Hepatocyte (in vitro differentiated cells): Measurements from ENCODE around the gene TELO2. TPM values are rescaled to one million over a fixed set of nuclear protein-coding genes. Genes with fewer than 3 reads are reported as not detected.
A peak's percentile ranks its signal among the peaks of the same experiment; 100 is the strongest.
"Not testable (repeated sequence)": the region's sequence is repeated elsewhere in the genome, so short reads cannot be mapped to it uniquely, and the experiment has no call there.

Source experiments
- DNase-seq: peaks from one replicate; pipeline ENCODE4 v3.0.0-alpha.2; 2016; ENCODE audit warnings: low spot score
- H2AFZ ChIP-seq: fragments of 200-600 bp; sonication (generic); 2 replicates; pipeline ENCODE4 v1.6.0; 2016; ENCODE audit warnings: antibody characterized with exemption, mild to moderate bottlenecking
- H3K27ac ChIP-seq: fragments of 200-600 bp; sonication (generic); 2 replicates; pipeline ENCODE4 v1.5.1; 2016; ENCODE audit warnings: mild to moderate bottlenecking
- H3K27me3 ChIP-seq: fragments of 200-600 bp; sonication (generic); 2 replicates; pipeline ENCODE4 v1.6.1; 2016
- H3K36me3 ChIP-seq: fragments of 200-600 bp; sonication (generic); replicated peaks from 2 replicates; pipeline ENCODE4 v1.5.1; 2016; ENCODE audit warnings: low read depth; ENCODE audit not compliant: insufficient read depth
- H3K4me1 ChIP-seq: fragments of 200-600 bp; sonication (generic); 2 replicates; pipeline ENCODE4 v1.5.1; 2016; ENCODE audit warnings: mild to moderate bottlenecking, moderate library complexity; ENCODE audit not compliant: insufficient read depth
- H3K4me2 ChIP-seq: fragments of 200-600 bp; sonication (generic); 2 replicates; pipeline ENCODE4 v1.6.0; 2016
- H3K4me3 ChIP-seq: fragments of 200-600 bp; sonication (generic); 2 replicates; pipeline ENCODE4 v1.5.1; 2016; ENCODE audit warnings: mild to moderate bottlenecking
- H3K79me2 ChIP-seq: fragments of 200-600 bp; sonication (generic); 2 replicates; pipeline ENCODE4 v1.6.0; 2017; ENCODE audit warnings: mild to moderate bottlenecking
- H3K9me2 ChIP-seq: fragments of 200-600 bp; sonication (generic); replicated peaks from 2 replicates; pipeline ENCODE4 v1.6.0; 2017; ENCODE audit warnings: mild to moderate bottlenecking; ENCODE audit not compliant: insufficient read depth
- H3K9me3 ChIP-seq: fragments of 200-600 bp; sonication (generic); 2 replicates; pipeline ENCODE4 v1.5.1; 2016; ENCODE audit warnings: low read depth, mild to moderate bottlenecking
- H4K20me1 ChIP-seq: fragments of 200-600 bp; sonication (generic); 2 replicates; pipeline ENCODE4 v1.6.0; 2016; ENCODE audit warnings: mild to moderate bottlenecking; ENCODE audit not compliant: insufficient read depth, poor library complexity, severe bottlenecking
- EZH2 ChIP-seq: fragments of 200-600 bp; sonication (generic); IDR thresholded peaks from 2 replicates; pipeline ENCODE4 v1.6.1; 2016; ENCODE audit warnings: antibody characterized with exemption, mild to moderate bottlenecking, borderline replicate concordance
- EZH2phosphoT487 ChIP-seq: fragments of 200-600 bp; sonication (generic); IDR thresholded peaks from one replicate; pipeline ENCODE4 v1.6.1; 2018; ENCODE audit warnings: antibody characterized with exemption, mild to moderate bottlenecking, low read depth, moderate library complexity; ENCODE audit not compliant: unreplicated experiment, severe bottlenecking
- WGBS: methylation state at CpG from one replicate; pipeline ENCODE4 v1.1.6; 2016; ENCODE audit warnings: low lambda C conversion rate; ENCODE audit errors: missing lambda C conversion rate; 5-methylcytosine and 5-hydroxymethylcytosine counted together
- polyA plus RNA-seq: library from polyadenylated mRNA; unstranded; fragments of >200 nt; fragmentation: Nextera tagmentation; extraction: Ambion mirVana; gene quantifications from 2 replicates; pipeline ENCODE4 v1.2.1, GENCODE V29; 2016
- total RNA-seq: library from RNA; depleted of rRNA; stranded (reverse); fragments of >200 nt; gene quantifications from 2 replicates; pipeline ENCODE4 v1.2.3, GENCODE V29; 2014
- TF ChIP-seq, protein P1 (sequence below): fragments of 200-600 bp; sonication (generic); IDR thresholded peaks from 2 replicates; pipeline ENCODE4 v1.5.1; 2016; ENCODE audit warnings: antibody characterized with exemption, mild to moderate bottlenecking; ENCODE audit not compliant: poor library complexity

Gene TELO2
- total and polyA plus RNA-seq, 2 experiments from 2014 or later, result 22.8 to 50.9 TPM

DNA sequence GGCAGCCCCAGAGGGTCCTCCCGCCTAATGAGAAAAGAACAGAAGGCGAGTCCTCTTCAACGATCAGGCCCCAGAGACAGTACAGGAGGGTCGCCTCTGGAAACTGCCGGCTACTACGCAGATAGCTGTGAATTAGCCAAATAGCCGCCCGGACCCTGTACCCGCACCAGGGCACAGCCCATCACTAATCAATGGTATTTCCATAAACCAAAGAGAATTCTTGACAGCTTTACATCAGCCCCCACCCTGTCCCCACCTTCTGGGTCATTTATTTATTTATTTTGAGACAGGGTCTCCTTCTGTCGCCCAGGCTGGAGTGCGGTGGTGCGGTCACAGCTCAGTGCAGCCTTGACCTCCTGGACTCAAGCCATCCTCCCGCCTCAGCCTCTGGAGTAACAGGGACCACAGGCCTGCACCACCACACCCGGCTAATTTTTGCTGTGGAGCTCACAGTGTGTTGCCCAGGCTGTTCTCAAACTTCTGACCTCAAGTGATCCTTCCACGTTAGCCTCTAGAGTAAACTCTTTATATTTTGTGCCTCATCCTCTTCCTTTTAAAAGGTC, 17.5 kb upstream of the TELO2 start:
- Histone ChIP-seq H3K27me3 (no peaks in the 10 kb centered on the region), H3K9me2 (no peaks in the 10 kb centered on the region), H3K4me2 (peak overlapping the region; percentile 94), H3K4me1 (peaks cover 14% of the 10 kb centered on the region), H3K9me3 (no peaks in the 10 kb centered on the region), H2AFZ (peak overlapping the region; percentile 99), H4K20me1 (peaks cover 14% of the 10 kb centered on the region), H3K27ac (peak overlapping the region; percentile 93), H3K36me3 (no peaks in the 10 kb centered on the region), H3K4me3 (peak overlapping the region; percentile 88), H3K79me2 (peaks cover 47% of the 10 kb centered on the region)
- DNase-seq, result no peak
- TF ChIP-seq, protein P1, sequence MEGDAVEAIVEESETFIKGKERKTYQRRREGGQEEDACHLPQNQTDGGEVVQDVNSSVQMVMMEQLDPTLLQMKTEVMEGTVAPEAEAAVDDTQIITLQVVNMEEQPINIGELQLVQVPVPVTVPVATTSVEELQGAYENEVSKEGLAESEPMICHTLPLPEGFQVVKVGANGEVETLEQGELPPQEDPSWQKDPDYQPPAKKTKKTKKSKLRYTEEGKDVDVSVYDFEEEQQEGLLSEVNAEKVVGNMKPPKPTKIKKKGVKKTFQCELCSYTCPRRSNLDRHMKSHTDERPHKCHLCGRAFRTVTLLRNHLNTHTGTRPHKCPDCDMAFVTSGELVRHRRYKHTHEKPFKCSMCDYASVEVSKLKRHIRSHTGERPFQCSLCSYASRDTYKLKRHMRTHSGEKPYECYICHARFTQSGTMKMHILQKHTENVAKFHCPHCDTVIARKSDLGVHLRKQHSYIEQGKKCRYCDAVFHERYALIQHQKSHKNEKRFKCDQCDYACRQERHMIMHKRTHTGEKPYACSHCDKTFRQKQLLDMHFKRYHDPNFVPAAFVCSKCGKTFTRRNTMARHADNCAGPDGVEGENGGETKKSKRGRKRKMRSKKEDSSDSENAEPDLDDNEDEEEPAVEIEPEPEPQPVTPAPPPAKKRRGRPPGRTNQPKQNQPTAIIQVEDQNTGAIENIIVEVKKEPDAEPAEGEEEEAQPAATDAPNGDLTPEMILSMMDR, result no peak
- TF ChIP-seq EZH2phosphoT487 (no peak), EZH2 (no peak)
- WGBS, result 88% methylated on average over 15 of the region's 15 CpGs

DNA sequence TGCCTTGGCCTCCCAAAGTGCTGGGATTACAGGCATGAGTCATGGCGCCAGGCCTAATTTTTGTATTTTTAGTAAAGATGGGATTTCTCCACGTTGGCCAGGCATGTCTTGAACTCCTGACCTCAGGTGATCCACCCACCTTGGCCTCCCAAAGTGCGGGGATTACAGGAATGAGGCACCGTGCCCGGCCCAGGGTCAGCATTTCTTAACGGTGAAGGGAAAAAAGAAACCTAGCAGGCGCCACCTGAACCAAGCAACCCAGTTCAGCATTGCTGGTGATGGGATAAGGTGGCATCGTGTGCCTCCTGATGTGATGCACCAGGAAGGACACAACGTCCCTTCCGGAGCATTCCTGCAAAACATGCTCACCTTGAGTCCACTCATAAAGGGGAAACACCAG, 16.1 kb upstream of the TELO2 start:
- WGBS, result 94% methylated on average over 10 of the region's 10 CpGs
- H3K27ac ChIP-seq, result no peak overlapping the region
- no peaks in the 10 kb centered on the region for H3K27me3 ChIP-seq
- H3K79me2 ChIP-seq, result peaks cover 33% of the 10 kb centered on the region
- H3K4me3 ChIP-seq, result no peak overlapping the region
- H3K36me3 ChIP-seq, result no peaks in the 10 kb centered on the region
- H4K20me1 ChIP-seq, result peaks cover 2% of the 10 kb centered on the region
- H3K4me2 ChIP-seq, result no peak overlapping the region
- no peaks in the 10 kb centered on the region for H3K9me2 ChIP-seq
- H3K4me1 ChIP-seq, result peaks cover 14% of the 10 kb centered on the region
- DNase-seq, result no peak
- no peak overlapping the region for H2AFZ ChIP-seq
- no peaks in the 10 kb centered on the region for H3K9me3 ChIP-seq
- TF ChIP-seq EZH2phosphoT487, result no peak
- TF ChIP-seq EZH2, result no peak
- TF ChIP-seq, protein P1, result no peak

DNA sequence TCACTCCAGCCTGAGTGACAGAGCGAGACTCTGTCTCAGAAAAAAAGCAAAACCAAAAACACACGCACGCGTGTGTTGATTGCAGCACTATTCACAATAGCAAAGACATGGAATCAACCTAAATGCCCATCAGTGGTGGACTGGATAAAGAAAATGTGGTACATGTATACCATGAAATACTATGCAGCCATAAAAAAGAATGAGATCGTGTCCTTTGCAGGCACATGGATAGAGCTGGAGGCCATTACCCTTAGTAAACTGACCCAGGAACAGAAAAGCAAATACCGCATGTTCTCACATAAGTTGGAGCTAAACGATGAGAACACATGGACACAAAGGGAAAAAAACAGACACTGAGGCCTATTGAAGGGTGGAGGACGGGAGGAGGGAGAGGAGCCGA, 14.2 kb upstream of the TELO2 start:
- peaks cover 14% of the 10 kb centered on the region for H3K79me2 ChIP-seq
- H3K4me3 ChIP-seq, DNase-seq, H3K4me2 ChIP-seq, H3K4me1 ChIP-seq, H2AFZ ChIP-seq, H4K20me1 ChIP-seq, H3K27me3 ChIP-seq, H3K9me2 ChIP-seq, H3K27ac ChIP-seq, H3K36me3 ChIP-seq, H3K9me3 ChIP-seq: not testable (repeated sequence)
- 96% methylated on average over 9 of the region's 9 CpGs for WGBS

GRCh38 chr16:1481906-1482835, 11.0 kb upstream of the TELO2 start:
- WGBS, result 88% methylated on average over 28 of the region's 28 CpGs
- DNase-seq, result no peak
- Histone ChIP-seq H3K4me2 (no peak overlapping the region), H3K27ac (no peak overlapping the region), H4K20me1 (no peaks in the 10 kb centered on the region), H3K9me3 (no peaks in the 10 kb centered on the region), H3K27me3 (no peaks in the 10 kb centered on the region), H3K4me3 (no peak overlapping the region), H3K4me1 (no peaks in the 10 kb centered on the region), H3K79me2 (no peaks in the 10 kb centered on the region), H3K9me2 (no peaks in the 10 kb centered on the region), H2AFZ (no peak overlapping the region), H3K36me3 (no peaks in the 10 kb centered on the region)
- no peak for TF ChIP-seq EZH2
- no peak for TF ChIP-seq EZH2phosphoT487
- TF ChIP-seq, protein P1, result no peak
